HL-60 (cell line): Measurements from ENCODE around the gene MAP7D2.

Source experiments
- DNase-seq, 2 experiments: peaks; one replicate each; pipeline ENCODE4 v3.0.0-alpha.2; 2010 to 2020; ENCODE audit warnings: low read depth in 1 of 2, low spot score in 1 of 2
- H3K27ac ChIP-seq: fragments of 250-450 bp; sonication (Bioruptor Pico); replicated peaks from 2 replicates; pipeline ENCODE4 v1.5.1; 2020; ENCODE audit warnings: mild to moderate bottlenecking, moderate library complexity
- H3K27me3 ChIP-seq: fragments of 250-450 bp; sonication (Bioruptor Pico); 2 replicates; pipeline ENCODE4 v1.5.1; 2021; ENCODE audit warnings: mild to moderate bottlenecking, moderate library complexity; ENCODE audit not compliant: insufficient read depth, poor library complexity, severe bottlenecking
- H3K4me3 ChIP-seq: replicated peaks from 2 replicates; pipeline ENCODE4 v1.5.1; 2011; ENCODE audit warnings: mild to moderate bottlenecking, control low read depth, low read length; ENCODE audit not compliant: insufficient read depth
- GABPA ChIP-seq: IDR thresholded peaks from 2 replicates; pipeline ENCODE4 v1.6.1; 2012; ENCODE audit warnings: low read depth
- POLR2AphosphoS5 ChIP-seq: IDR thresholded peaks from 2 replicates; pipeline ENCODE4 v1.6.1; 2012; ENCODE audit warnings: low read depth
- REST ChIP-seq: IDR thresholded peaks from 2 replicates; pipeline ENCODE4 v1.6.1; 2012; ENCODE audit warnings: low read depth; ENCODE audit not compliant: insufficient replicate concordance
- SPI1 ChIP-seq: IDR thresholded peaks from 2 replicates; pipeline ENCODE4 v1.6.1; 2012; ENCODE audit warnings: low read depth, mild to moderate bottlenecking, borderline replicate concordance
- TF ChIP-seq, protein P1 (sequence below): IDR thresholded peaks from one replicate; pipeline ENCODE4 v1.5.1; 2011; ENCODE audit warnings: low read length, control low read depth, inconsistent platforms; ENCODE audit not compliant: insufficient read depth

The MAP7D2 gene

GRCh38 chrX:20038966-20039365 lies 77.7 kb downstream of the MAP7D2 start:
- no peak for DNase-seq
- peaks cover 3% of the 10 kb centered on the region for H3K27me3 ChIP-seq
- TF ChIP-seq, protein P1, sequence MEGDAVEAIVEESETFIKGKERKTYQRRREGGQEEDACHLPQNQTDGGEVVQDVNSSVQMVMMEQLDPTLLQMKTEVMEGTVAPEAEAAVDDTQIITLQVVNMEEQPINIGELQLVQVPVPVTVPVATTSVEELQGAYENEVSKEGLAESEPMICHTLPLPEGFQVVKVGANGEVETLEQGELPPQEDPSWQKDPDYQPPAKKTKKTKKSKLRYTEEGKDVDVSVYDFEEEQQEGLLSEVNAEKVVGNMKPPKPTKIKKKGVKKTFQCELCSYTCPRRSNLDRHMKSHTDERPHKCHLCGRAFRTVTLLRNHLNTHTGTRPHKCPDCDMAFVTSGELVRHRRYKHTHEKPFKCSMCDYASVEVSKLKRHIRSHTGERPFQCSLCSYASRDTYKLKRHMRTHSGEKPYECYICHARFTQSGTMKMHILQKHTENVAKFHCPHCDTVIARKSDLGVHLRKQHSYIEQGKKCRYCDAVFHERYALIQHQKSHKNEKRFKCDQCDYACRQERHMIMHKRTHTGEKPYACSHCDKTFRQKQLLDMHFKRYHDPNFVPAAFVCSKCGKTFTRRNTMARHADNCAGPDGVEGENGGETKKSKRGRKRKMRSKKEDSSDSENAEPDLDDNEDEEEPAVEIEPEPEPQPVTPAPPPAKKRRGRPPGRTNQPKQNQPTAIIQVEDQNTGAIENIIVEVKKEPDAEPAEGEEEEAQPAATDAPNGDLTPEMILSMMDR = no peak
- no peak for TF ChIP-seq SPI1
- no peak for TF ChIP-seq REST

GRCh38 chrX:20037186-20037585 lies 79.5 kb downstream of the MAP7D2 start:
- TF ChIP-seq REST = no peak
- TF ChIP-seq, protein P1 = no peak
- no peak for TF ChIP-seq GABPA
- TF ChIP-seq SPI1 = no peak
- TF ChIP-seq POLR2AphosphoS5 = no peak
- peaks cover 3% of the 10 kb centered on the region for H3K27me3 ChIP-seq
- no peak overlapping the region for H3K27ac ChIP-seq
- DNase-seq = peak in 1 of 2 experiments; percentile 27
- H3K4me3 ChIP-seq = no peak overlapping the region

More at GRCh38 chrX:20038966-20039365, 77.7 kb downstream of the MAP7D2 start:
- Histone ChIP-seq H3K4me3 (no peak overlapping the region), H3K27ac (no peak overlapping the region)

- TF ChIP-seq SPI1 = no peak
- no peak for TF ChIP-seq REST
- TF ChIP-seq GABPA = no peak
- no peak for TF ChIP-seq POLR2AphosphoS5
- TF ChIP-seq, protein P1 = no peak
Observed at GRCh38 chrX:20032201-20032600, 84.5 kb downstream of the MAP7D2 start.

More at GRCh38 chrX:20032201-20032600, 84.5 kb downstream of the MAP7D2 start:
- Histone ChIP-seq H3K27ac (no peak overlapping the region), H3K4me3 (no peak overlapping the region), H3K27me3 (no peaks in the 10 kb centered on the region)
- DNase-seq = no peak
